Measurements from ENCODE around the gene QSOX2. TPM values are rescaled to one million over a fixed set of nuclear protein-coding genes. Genes with fewer than 3 reads are reported as not detected.

The QSOX2 gene
- total and polyA plus RNA-seq, 12 donors = 4.6 to 9.1 (median 7.7) TPM

DNA sequence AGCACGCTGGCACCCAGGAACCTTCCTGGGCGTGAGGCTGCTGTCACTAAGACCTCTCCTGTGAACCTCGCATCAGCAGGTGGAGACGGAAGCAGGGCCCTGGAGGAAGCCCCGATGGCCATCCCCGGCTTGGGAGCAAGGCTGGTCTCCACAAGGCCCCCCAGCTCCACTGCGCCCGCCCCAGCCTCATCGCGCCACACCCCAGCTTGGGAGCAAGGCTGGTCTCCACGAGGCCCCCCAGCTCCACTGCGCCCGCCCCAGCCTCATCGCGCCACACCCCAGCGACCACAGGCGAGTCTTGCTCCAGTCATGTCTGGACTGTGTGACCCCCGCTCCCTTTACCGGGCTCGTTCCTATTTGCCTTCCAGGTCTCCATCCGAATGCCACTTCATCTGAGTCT lies 11.0 kb downstream of the QSOX2 start:
- ATAC-seq (peak in 2 of 8 donors; percentile 30 to 49), DNase-seq (no peak)
- no peak overlapping the region for H3K27ac ChIP-seq
- TF ChIP-seq, protein P1, sequence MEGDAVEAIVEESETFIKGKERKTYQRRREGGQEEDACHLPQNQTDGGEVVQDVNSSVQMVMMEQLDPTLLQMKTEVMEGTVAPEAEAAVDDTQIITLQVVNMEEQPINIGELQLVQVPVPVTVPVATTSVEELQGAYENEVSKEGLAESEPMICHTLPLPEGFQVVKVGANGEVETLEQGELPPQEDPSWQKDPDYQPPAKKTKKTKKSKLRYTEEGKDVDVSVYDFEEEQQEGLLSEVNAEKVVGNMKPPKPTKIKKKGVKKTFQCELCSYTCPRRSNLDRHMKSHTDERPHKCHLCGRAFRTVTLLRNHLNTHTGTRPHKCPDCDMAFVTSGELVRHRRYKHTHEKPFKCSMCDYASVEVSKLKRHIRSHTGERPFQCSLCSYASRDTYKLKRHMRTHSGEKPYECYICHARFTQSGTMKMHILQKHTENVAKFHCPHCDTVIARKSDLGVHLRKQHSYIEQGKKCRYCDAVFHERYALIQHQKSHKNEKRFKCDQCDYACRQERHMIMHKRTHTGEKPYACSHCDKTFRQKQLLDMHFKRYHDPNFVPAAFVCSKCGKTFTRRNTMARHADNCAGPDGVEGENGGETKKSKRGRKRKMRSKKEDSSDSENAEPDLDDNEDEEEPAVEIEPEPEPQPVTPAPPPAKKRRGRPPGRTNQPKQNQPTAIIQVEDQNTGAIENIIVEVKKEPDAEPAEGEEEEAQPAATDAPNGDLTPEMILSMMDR (IDR thresholded peaks at IDR 0.05) = no peak
- no peaks in the 10 kb centered on the region for H3K9me3 ChIP-seq
- no peaks in the 10 kb centered on the region for H3K27me3 ChIP-seq
- intact Hi-C loops (cut with DNase I) = no loop called here
- no peak overlapping the region for H3K4me3 ChIP-seq
- H3K36me3 ChIP-seq = peaks cover 0 to 21% (median 0%) of the 10 kb centered on the region in 9 donors
- H3K4me1 ChIP-seq = peaks cover 4 to 30% (median 18%) of the 10 kb centered on the region in 9 donors
- WGBS, 2 donors = 93 to 96% methylated on average over 20 to 21 of the region's 21 CpGs

DNA sequence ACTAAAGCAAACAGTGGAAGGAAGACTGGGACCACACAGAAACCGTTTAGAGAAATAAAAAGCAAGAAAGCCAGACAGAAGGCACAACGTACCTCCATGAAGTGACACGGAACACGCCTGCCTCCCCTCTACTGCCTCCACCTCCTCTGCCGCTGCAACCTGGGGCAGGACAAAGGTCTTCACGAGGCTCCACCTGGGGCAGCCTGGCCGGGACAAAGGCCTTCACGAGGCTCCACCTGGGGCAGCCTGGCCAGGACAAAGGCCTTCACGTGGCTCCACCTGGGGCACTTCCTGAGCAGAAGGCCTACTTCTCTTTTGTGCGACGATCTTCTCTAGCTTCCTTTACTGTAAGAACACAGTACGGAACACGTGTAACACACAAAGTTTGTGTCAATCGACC lies 11.7 kb downstream of the QSOX2 start:
- 90% methylated on average over 14 of the region's 14 CpGs for WGBS, 2 donors
- H3K4me1 ChIP-seq = peaks cover 2 to 23% (median 11%) of the 10 kb centered on the region in 9 donors
- intact Hi-C loops (cut with DNase I) = no loop called here
- no peak overlapping the region for H3K4me3 ChIP-seq
- no peaks in the 10 kb centered on the region for H3K9me3 ChIP-seq
- no peaks in the 10 kb centered on the region for H3K27me3 ChIP-seq
- DNase-seq (no peak), ATAC-seq (no peak)
- peaks cover 0 to 21% (median 0%) of the 10 kb centered on the region in 9 donors for H3K36me3 ChIP-seq
- TF ChIP-seq, protein P1 (IDR thresholded peaks at IDR 0.05) = no peak
- H3K27ac ChIP-seq = no peak overlapping the region

DNA sequence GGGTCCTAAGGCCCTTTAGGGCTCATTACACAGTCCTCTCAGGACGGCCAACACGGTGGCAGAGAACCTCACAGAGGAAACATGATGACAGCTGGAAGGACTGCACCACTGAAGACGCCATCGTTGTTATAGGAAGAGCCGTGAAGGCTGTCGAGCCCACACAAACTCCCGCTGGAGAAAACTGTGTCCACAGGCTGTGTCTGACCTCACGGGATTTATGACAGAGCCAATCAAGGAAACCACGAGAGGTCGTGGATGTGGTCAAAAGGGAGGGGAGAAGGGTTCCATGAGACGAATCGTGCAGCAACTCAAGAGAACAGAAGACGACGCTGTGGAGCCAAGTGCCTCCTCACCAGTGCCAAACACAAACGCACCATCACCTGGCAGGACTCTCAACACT lies 12.2 kb downstream of the QSOX2 start:
- Histone ChIP-seq H3K4me3 (no peak overlapping the region), H3K9me3 (no peaks in the 10 kb centered on the region), H3K4me1 (peaks cover 0 to 18% (median 6%) of the 10 kb centered on the region in 9 donors), H3K27ac (no peak overlapping the region), H3K27me3 (no peaks in the 10 kb centered on the region), H3K36me3 (peaks cover 0 to 21% (median 0%) of the 10 kb centered on the region in 9 donors)
- intact Hi-C loops (cut with DNase I) = no loop called here
- TF ChIP-seq, protein P1 (IDR thresholded peaks at IDR 0.05) = no peak
- DNase-seq (no peak), ATAC-seq (no peak)
- 76 to 77% methylated on average over 15 of the region's 15 CpGs for WGBS, 2 donors

DNA sequence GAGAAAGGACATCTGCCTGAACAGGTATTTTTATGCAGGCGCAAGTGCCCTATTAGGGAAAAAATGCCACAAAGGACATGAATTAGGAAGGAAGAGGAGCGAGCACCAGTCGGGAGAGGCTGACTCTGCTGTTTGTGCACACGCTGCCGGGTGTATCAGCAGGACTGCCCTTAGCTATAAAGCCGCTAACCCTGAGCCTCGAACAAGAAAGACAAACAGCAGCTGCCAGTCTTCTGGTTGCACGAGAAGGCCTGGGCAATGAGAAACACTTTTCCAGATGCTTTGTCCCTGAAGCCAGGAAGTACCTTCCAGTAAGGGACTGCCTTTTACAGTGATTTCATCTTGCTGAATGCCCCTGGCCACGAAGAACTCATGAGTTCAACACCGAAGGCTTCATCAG lies 12.6 kb downstream of the QSOX2 start:
- H3K36me3 ChIP-seq = peaks cover 0 to 21% (median 0%) of the 10 kb centered on the region in 9 donors
- DNase-seq (no peak), ATAC-seq (no peak)
- 76 to 83% methylated on average over 10 of the region's 10 CpGs for WGBS, 2 donors
- intact Hi-C loops (cut with DNase I) = no loop called here
- H3K27me3 ChIP-seq = no peaks in the 10 kb centered on the region
- no peak overlapping the region for H3K27ac ChIP-seq
- peaks cover 0 to 14% (median 2%) of the 10 kb centered on the region in 9 donors for H3K4me1 ChIP-seq
- no peaks in the 10 kb centered on the region for H3K9me3 ChIP-seq
- H3K4me3 ChIP-seq = no peak overlapping the region
- TF ChIP-seq, protein P1 (IDR thresholded peaks at IDR 0.05) = no peak
